Transverse colon (tissue), 4 donors: ENCODE data around the gene SART3. TPM values are rescaled to one million over a fixed set of nuclear protein-coding genes. Genes with fewer than 3 reads are reported as not detected.

Source experiments
- DNase-seq: peaks from one replicate; pipeline ENCODE4 v3.0.0-alpha.2; 2019
- H3K27ac ChIP-seq, 4 donors: fragments of 200-600 bp; sonication (generic); 2 replicates each; pipeline ENCODE4 v1.5.1; 2016 to 2018; ENCODE audit warnings: inconsistent platforms in 4 of 4
- H3K27me3 ChIP-seq: fragments of 200-600 bp; sonication (generic); 2 replicates; pipeline ENCODE4 v1.5.1; 2017; ENCODE audit warnings: inconsistent platforms
- H3K36me3 ChIP-seq, 4 donors: fragments of 200-600 bp; sonication (generic); 2 replicates each; pipeline ENCODE4 v1.5.1; 2017 to 2019; ENCODE audit warnings: inconsistent platforms in 4 of 4
- H3K4me1 ChIP-seq, 4 donors: fragments of 200-600 bp; sonication (generic); 2 replicates each; pipeline ENCODE4 v1.5.1; 2017 to 2020; ENCODE audit warnings: inconsistent platforms in 4 of 4
- H3K4me3 ChIP-seq, 4 donors: fragments of 200-600 bp; sonication (generic); 1 replicate in 1 of 4; 2 replicates in 3 of 4; pipeline versions ENCODE4 v1.5.1 to v1.6.1; 2017 to 2019; ENCODE audit warnings: inconsistent platforms in 4 of 4
- H3K9me3 ChIP-seq, 2 donors: fragments of 200-600 bp; sonication (generic); 2 replicates each; pipeline ENCODE4 v1.5.1; 2017 to 2019; ENCODE audit warnings: inconsistent platforms in 2 of 2
- CTCF ChIP-seq, 5 experiments: fragments of 200-600 bp in 3 of 5; fragments of 450-650 bp in 2 of 5; sonication (generic) in 3 of 5; IDR thresholded peaks; 1 replicate in 2 of 5; 2 replicates in 3 of 5; pipeline ENCODE4 v1.5.1; 2016 to 2017; ENCODE audit warnings: antibody characterized with exemption in 5 of 5, inconsistent platforms in 3 of 5, mild to moderate bottlenecking in 2 of 5, moderate library complexity in 1 of 5
- EP300 ChIP-seq: sonication (generic); formaldehyde crosslinking; IDR thresholded peaks from one replicate; pipeline ENCODE4 v1.6.1; 2017; ENCODE audit warnings: antibody characterized with exemption, low read depth
- POLR2A ChIP-seq: fragments of 450-650 bp; IDR thresholded peaks from one replicate; pipeline ENCODE4 v1.6.1; 2016; ENCODE audit warnings: antibody characterized with exemption, mild to moderate bottlenecking, moderate library complexity
- POLR2AphosphoS5 ChIP-seq, 3 donors: sonication (generic); formaldehyde crosslinking; IDR thresholded peaks; one replicate each; pipeline ENCODE4 v1.6.1; 2016; ENCODE audit warnings: antibody characterized with exemption in 3 of 3
- WGBS, 2 donors: methylation state at CpG; one replicate each; pipeline ENCODE4 v1.1.5; 2018; ENCODE audit warnings: low coverage in 1 of 2; 5-methylcytosine and 5-hydroxymethylcytosine counted together
- in situ Hi-C, 4 donors: fragments of 200-750 bp; cut with MboI; loops; one replicate each; pipeline versions ENCODE4 v1.15.0 to v1.15.1; 2017; ENCODE audit warnings: low sequenced_read_pairs in 3 of 4, low pct_ligation_motif_present in 1 of 4, low pct_unique_long_range_greater_than_20kb in 1 of 4
- intact Hi-C: fragments of 100-400 bp; cut with DNase I; formaldehyde crosslinking; loops from one replicate; pipeline ENCODE4 v1.15.1; 2023; ENCODE audit warnings: low total_unique reads
- total RNA-seq, 4 donors: library from RNA; depleted of rRNA; stranded (reverse); fragments of >200 nt; gene quantifications; one replicate each; pipeline ENCODE4 v1.1.0, GENCODE V29; 2016

Gene SART3
- total RNA-seq, 4 donors from 2014 or later: 25.3 to 177 (median 77.4) TPM

- Histone ChIP-seq H3K4me1 (no peaks in the 10 kb centered on the region), H3K36me3 (no peaks in the 10 kb centered on the region), H3K9me3 (no peaks in the 10 kb centered on the region), H3K27ac (no peak overlapping the region), H3K4me3 (no peak overlapping the region), H3K27me3 (no peaks in the 10 kb centered on the region)
- no peak for DNase-seq
- TF ChIP-seq POLR2AphosphoS5 (IDR thresholded peaks at IDR 0.05) (no peak), CTCF (IDR thresholded peaks at IDR 0.05) (no peak), POLR2A (no peak), EP300 (no peak)
- in situ Hi-C loops (no loop called here), intact Hi-C loops (no loop called here)
- 52% methylated on average over 4 of the region's 4 CpGs; no CpG with 5 or more reads in 1 of the 2 donors for WGBS, 2 donors
Measured at GRCh38 chr12:108600702-108601007, 39.7 kb upstream of the SART3 start.

- WGBS, 2 donors: 78 to 100% methylated on average over 1 to 10 of the region's 10 CpGs
- intact Hi-C loops (no loop called here), in situ Hi-C loops (no loop called here)
- no peaks in the 10 kb centered on the region for H3K36me3 ChIP-seq
- H3K27me3 ChIP-seq: no peaks in the 10 kb centered on the region
- DNase-seq: no peak
- no peak overlapping the region for H3K4me3 ChIP-seq
- TF ChIP-seq POLR2AphosphoS5 (IDR thresholded peaks at IDR 0.05): no peak
- no peak for TF ChIP-seq EP300
- no peak for TF ChIP-seq CTCF (IDR thresholded peaks at IDR 0.05)
- no peak for TF ChIP-seq POLR2A
- H3K27ac ChIP-seq: no peak overlapping the region
- H3K9me3 ChIP-seq: no peaks in the 10 kb centered on the region
- H3K4me1 ChIP-seq: no peaks in the 10 kb centered on the region
Measured at GRCh38 chr12:108599948-108600701, 39.2 kb upstream of the SART3 start.

- DNase-seq: no peak
- TF ChIP-seq CTCF (IDR thresholded peaks at IDR 0.05) (no peak), POLR2A (no peak), POLR2AphosphoS5 (IDR thresholded peaks at IDR 0.05) (no peak), EP300 (no peak)
- WGBS, 2 donors: 75% methylated on average over 6 of the region's 6 CpGs; no CpG with 5 or more reads in 1 of the 2 donors
- H3K4me1 ChIP-seq: no peaks in the 10 kb centered on the region
- no peaks in the 10 kb centered on the region for H3K27me3 ChIP-seq
- H3K4me3 ChIP-seq: no peak overlapping the region
- H3K9me3 ChIP-seq: no peaks in the 10 kb centered on the region
- in situ Hi-C loops: no loop called here
- intact Hi-C loops: no loop called here
- H3K36me3 ChIP-seq: no peaks in the 10 kb centered on the region
- H3K27ac ChIP-seq: no peak overlapping the region
Measured at GRCh38 chr12:108599541-108599940, 38.6 kb upstream of the SART3 start.

GRCh38 chr12:108598553-108599250 is 37.7 kb upstream of the SART3 start:
- H3K36me3 ChIP-seq: no peaks in the 10 kb centered on the region
- no peaks in the 10 kb centered on the region for H3K9me3 ChIP-seq
- peak overlapping the region; percentile 23 to 55 (median 42) for H3K27ac ChIP-seq
- TF ChIP-seq EP300 (no peak), POLR2AphosphoS5 (IDR thresholded peaks at IDR 0.05) (no peak), CTCF (IDR thresholded peaks at IDR 0.05) (no peak), POLR2A (no peak)
- intact Hi-C loops (no loop called here), in situ Hi-C loops (no loop called here)
- 85 to 90% methylated on average over 2 to 11 of the region's 11 CpGs for WGBS, 2 donors
- H3K27me3 ChIP-seq: no peaks in the 10 kb centered on the region
- DNase-seq: no peak
- H3K4me3 ChIP-seq: no peak overlapping the region
- H3K4me1 ChIP-seq: no peaks in the 10 kb centered on the region
